IPS-18a (cell line): Measurements from ENCODE around the gene PDIA2.

Source experiments
- H3K27ac ChIP-seq: one replicate; pipeline ENCODE4 v1.5.1; 2013; ENCODE audit warnings: low read length
- H3K27me3 ChIP-seq: one replicate; pipeline ENCODE4 v1.6.1; 2013; ENCODE audit warnings: mild to moderate bottlenecking, low read length; ENCODE audit not compliant: control insufficient read depth, insufficient read depth
- H3K36me3 ChIP-seq: one replicate; pipeline ENCODE4 v1.6.1; 2013; ENCODE audit warnings: low read depth, low read length; ENCODE audit not compliant: control insufficient read depth
- H3K4me1 ChIP-seq: one replicate; pipeline ENCODE4 v1.6.1; 2013; ENCODE audit warnings: low read depth, low read length; ENCODE audit not compliant: control insufficient read depth
- H3K4me3 ChIP-seq: one replicate; pipeline ENCODE4 v1.5.1; 2013; ENCODE audit warnings: low read length
- H3K9ac ChIP-seq: one replicate; pipeline ENCODE4 v1.6.1; 2013; ENCODE audit warnings: mild to moderate bottlenecking, low read length, moderate library complexity
- H3K9me3 ChIP-seq: one replicate; pipeline ENCODE4 v1.6.1; 2013; ENCODE audit warnings: low read depth, low read length; ENCODE audit not compliant: control insufficient read depth

Gene PDIA2, protein sequence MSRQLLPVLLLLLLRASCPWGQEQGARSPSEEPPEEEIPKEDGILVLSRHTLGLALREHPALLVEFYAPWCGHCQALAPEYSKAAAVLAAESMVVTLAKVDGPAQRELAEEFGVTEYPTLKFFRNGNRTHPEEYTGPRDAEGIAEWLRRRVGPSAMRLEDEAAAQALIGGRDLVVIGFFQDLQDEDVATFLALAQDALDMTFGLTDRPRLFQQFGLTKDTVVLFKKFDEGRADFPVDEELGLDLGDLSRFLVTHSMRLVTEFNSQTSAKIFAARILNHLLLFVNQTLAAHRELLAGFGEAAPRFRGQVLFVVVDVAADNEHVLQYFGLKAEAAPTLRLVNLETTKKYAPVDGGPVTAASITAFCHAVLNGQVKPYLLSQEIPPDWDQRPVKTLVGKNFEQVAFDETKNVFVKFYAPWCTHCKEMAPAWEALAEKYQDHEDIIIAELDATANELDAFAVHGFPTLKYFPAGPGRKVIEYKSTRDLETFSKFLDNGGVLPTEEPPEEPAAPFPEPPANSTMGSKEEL

DNA sequence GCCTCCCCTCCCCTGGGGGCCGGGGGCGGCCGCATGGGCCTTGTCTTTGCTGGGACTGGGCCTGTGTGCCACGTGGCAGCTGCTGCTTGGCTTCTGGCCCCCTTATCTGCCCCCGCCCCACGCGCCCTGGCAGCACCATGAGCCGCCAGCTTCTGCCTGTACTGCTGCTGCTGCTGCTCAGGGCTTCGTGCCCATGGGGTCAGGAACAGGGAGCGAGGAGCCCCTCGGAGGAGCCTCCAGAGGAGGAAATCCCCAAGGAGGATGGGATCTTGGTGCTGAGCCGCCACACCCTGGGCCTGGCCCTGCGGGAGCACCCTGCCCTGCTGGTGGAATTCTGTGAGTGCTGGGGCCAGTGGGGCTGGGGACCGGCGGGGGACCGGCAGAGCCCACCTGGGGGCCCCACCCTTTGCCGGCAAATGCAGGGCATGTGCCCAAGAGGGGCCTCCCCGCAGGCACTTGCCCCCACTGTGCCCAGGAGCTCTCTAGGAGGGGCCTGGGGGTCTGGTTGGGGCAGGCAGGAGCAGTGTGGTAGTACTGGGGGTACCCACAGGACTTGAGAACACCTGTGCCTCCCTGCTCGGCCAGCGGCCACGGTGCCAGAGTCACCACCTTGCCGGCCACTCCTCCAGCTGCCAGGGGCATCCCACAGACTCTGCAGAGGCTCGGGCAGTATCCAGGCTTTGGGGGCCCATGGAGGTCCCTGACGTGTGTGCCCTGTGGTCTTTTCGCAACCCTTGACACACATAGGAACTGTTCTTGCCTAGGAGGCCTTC lies at the start of gene PDIA2:
Gene PDIA2, plus strand, starts transcription at position 132 of the 773 bp plus-strand sequence. Its CDS starts 6 bp downstream, at position 138.
- Histone ChIP-seq H3K36me3 (peaks cover 6% of the 10 kb centered on the region), H3K4me3 (no peak within 1 kb of the TSS)

DNA sequence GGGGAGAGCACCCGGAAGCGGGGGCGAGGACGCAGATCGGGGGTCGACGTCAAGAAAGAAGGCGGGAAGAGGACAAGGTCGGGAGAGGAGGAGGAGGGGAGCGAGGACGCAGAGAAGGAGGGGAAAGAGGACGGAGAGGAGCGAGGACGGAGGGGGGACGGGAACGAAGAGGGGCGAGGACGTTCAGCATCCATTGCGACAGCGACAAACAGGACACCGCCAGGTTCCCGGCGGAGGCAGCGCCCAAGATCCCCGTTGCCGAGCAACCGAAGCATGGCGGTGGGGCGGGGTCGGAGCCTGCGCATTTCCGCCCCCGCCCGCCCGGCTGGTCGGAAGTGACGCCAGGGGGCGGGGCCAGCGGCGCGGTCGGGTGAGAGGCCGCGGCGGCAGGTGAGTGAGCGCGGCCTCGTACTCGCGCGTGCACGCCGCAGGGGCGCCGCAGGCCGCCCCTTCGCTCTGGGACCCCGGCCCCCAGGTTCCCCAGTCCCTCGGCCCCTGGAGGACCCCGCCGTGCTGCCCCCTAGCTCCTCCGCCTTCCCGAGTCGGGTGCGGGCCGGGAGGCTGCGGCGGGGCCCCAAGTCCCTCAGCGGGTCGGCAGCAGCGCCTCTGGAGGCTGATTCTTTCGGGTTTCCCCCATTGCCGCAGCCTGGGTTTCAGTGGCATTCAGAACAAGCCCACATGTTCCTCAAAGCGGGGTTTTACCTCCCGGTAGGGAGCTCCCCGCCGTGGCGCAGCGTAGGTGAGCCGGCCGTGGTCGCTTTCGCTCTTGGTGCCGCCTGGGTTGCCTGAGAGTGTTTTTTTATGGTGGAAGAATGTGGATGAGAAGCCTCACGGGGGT lies 48.3 kb upstream of the PDIA2 start, which contains the start of gene FAM234A:
Gene FAM234A, plus strand, starts transcription at position 354 of the 838 bp plus-strand sequence. CDS start 19,593 bp downstream, outside the sequence.
- no peaks in the 10 kb centered on the region for H3K9me3 ChIP-seq
- H3K9ac ChIP-seq = peak within 1 kb of the TSS; percentile 89
- H3K36me3 ChIP-seq = no peaks in the 10 kb centered on the region
- peaks cover 3% of the 10 kb centered on the region for H3K4me1 ChIP-seq
- H3K4me3 ChIP-seq = peak within 1 kb of the TSS; percentile 85
- H3K27ac ChIP-seq = peak within 1 kb of the TSS; percentile 64
- H3K27me3 ChIP-seq = no peaks in the 10 kb centered on the region

More for the DNA sequence above, at the start of gene PDIA2:
- Histone ChIP-seq H3K27me3 (peaks cover 34% of the 10 kb centered on the region), H3K4me1 (no peaks in the 10 kb centered on the region), H3K9ac (no peak within 1 kb of the TSS), H3K9me3 (no peaks in the 10 kb centered on the region), H3K27ac (no peak within 1 kb of the TSS)

DNA sequence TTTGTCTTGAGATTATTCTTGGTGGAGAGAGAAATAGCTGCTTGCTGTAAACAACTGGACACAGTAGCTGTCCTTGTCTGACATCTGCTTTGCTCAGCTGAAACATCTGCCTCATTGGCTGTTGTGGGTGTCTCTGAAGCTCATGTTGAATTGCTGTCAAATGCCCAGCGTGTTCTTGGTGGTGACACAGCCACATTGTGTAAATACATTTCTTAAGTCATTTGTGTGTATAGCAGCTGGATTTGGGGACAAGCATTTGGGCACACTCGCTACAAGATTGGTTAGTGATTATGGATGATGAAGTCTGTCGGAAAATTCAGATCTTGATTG lies 43.1 kb upstream of the PDIA2 start:
- Histone ChIP-seq H3K27me3 (no peaks in the 10 kb centered on the region), H3K4me3 (no peak overlapping the region), H3K9ac (no peak overlapping the region), H3K4me1 (no peaks in the 10 kb centered on the region), H3K9me3 (no peaks in the 10 kb centered on the region), H3K36me3 (no peaks in the 10 kb centered on the region), H3K27ac (no peak overlapping the region)

DNA sequence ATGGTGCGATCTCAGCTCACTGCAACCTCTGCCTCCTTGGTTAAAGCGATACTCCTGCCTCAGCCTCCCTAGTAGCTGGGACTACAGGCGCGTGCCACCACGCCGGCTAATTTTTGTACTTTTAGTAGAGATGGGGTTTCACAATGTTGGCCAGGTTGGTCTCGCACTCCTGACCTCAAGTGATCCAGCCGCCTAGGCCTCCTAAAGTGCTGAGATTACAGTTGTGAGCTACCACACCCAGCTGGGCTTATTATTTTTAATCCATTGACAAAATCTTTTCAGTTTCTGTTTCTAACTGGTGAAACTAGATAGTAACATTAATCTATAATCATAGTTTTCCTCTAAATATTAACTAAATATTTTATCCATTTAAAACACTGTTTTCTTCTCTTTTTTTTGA lies 42.4 kb upstream of the PDIA2 start:
- H3K9ac ChIP-seq = no peak overlapping the region

DNA sequence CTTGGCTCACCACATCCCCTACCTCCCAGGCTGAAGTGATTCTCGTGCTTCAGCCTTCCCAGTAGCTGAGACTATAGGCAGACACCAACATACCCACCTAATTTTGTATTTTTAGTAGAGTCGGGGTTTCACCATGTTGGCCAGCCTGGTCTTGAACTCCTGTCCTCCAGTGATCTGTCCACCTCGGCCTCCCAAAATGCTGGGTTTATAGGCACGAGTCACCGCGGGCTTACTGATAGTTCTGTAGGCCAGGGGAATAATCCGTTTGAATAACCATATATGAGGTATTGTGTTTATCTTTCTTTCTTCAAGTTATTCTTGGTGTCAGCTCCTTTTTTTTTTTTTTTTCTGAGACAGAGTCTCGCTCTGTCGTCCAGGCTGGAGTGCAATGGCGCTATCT lies 40.7 kb upstream of the PDIA2 start:
- Histone ChIP-seq H3K36me3 (no peaks in the 10 kb centered on the region), H3K27me3 (no peaks in the 10 kb centered on the region), H3K27ac (no peak overlapping the region), H3K9me3 (no peaks in the 10 kb centered on the region), H3K9ac (no peak overlapping the region), H3K4me1 (no peaks in the 10 kb centered on the region), H3K4me3 (no peak overlapping the region)

More for the DNA sequence above, 42.4 kb upstream of the PDIA2 start:
- Histone ChIP-seq H3K27ac (no peak overlapping the region), H3K9me3 (no peaks in the 10 kb centered on the region), H3K4me3 (no peak overlapping the region), H3K36me3 (no peaks in the 10 kb centered on the region), H3K4me1 (no peaks in the 10 kb centered on the region), H3K27me3 (no peaks in the 10 kb centered on the region)

DNA sequence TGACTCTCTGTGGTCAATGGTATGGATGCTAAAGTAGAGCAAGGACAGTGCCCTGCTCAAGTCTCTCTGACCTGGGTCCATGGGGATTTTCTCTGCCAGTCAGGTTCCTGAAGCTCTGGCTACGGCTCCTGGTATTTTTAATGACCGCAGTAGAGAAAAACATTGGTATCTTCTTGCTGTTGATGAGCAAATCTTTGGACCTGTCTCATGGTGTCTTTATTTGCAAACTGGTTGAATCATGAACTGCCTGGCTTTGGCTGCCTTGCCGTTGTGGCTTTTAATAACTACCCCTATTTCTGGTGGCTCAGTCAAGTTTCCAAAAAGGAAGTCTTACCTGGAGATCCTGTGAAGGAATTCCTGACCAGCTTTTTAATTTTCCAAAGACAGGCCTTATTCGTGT lies 39.6 kb upstream of the PDIA2 start:
- Histone ChIP-seq H3K9ac (no peak overlapping the region), H3K27ac (no peak overlapping the region), H3K4me1 (no peaks in the 10 kb centered on the region), H3K27me3 (no peaks in the 10 kb centered on the region), H3K9me3 (no peaks in the 10 kb centered on the region), H3K36me3 (no peaks in the 10 kb centered on the region), H3K4me3 (no peak overlapping the region)

DNA sequence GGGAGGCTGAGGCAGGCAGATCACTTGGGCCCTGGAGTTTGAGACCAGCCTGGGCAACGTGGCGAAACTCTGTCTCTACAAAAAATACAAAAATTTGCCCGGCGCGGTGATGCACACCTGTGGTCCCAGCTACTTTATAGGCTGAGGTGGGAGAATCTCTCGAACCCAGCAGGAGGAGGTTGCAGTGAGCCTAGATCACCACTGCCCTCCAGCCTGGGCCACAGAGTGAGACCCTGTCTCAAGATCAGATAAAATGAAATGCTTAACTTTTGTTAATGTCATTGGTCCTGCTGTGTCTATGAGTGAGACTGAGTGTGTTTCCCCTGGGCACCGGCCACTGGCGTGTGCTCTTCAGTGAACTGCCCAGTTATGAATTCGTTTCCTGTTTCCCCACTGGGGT lies 37.9 kb upstream of the PDIA2 start:
- no peaks in the 10 kb centered on the region for H3K9me3 ChIP-seq
- H3K9ac ChIP-seq = no peak overlapping the region
- no peaks in the 10 kb centered on the region for H3K36me3 ChIP-seq
- H3K27me3 ChIP-seq = no peaks in the 10 kb centered on the region
- H3K4me3 ChIP-seq = no peak overlapping the region
- no peak overlapping the region for H3K27ac ChIP-seq
- H3K4me1 ChIP-seq = no peaks in the 10 kb centered on the region

DNA sequence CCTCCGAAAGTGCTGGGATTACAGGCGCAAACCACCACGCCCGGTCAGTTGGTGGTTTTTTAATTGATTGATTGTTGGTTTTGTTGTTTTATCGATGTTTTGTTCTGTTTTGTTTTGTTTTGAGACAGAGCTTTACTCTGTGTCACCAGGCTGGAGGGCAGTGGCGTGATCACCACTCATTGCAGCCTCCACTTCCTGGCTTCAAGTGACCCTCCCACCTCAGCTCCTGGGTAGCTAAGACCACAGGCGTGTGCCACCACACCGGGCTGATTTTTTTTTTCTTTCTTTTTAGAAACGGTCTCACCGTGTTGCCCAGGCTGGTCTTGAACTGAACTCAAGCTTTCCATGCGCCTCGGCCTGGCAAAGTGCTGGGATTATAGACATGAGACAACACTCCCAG lies 35.9 kb upstream of the PDIA2 start:
- Histone ChIP-seq H3K9me3 (no peaks in the 10 kb centered on the region), H3K9ac (no peak overlapping the region), H3K27ac (no peak overlapping the region), H3K36me3 (no peaks in the 10 kb centered on the region), H3K4me1 (no peaks in the 10 kb centered on the region), H3K4me3 (no peak overlapping the region), H3K27me3 (no peaks in the 10 kb centered on the region)

DNA sequence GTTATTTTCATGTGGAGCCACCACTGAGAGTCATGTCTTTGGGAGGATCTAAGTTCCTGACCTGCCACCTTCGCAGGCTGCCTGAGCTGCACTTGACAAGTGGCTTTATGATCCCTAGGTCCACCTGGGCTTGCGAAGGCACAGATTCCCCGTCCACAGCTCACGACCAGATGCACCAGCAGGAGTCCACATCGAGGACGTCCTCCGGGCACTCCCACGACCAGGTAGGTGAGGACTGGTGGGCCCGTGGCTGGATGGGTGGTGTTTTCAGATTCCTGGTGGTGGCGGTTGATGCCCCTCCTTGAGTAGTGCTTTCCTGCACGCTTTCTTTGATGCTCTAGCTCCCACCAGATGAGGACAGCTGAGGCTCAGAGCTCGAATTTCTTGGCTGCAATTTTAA lies 33.5 kb upstream of the PDIA2 start:
- no peak overlapping the region for H3K27ac ChIP-seq
- H3K27me3 ChIP-seq = no peaks in the 10 kb centered on the region
- no peaks in the 10 kb centered on the region for H3K4me1 ChIP-seq
- H3K36me3 ChIP-seq = peaks cover 7% of the 10 kb centered on the region
- H3K9ac ChIP-seq = no peak overlapping the region
- H3K4me3 ChIP-seq = no peak overlapping the region
- no peaks in the 10 kb centered on the region for H3K9me3 ChIP-seq

DNA sequence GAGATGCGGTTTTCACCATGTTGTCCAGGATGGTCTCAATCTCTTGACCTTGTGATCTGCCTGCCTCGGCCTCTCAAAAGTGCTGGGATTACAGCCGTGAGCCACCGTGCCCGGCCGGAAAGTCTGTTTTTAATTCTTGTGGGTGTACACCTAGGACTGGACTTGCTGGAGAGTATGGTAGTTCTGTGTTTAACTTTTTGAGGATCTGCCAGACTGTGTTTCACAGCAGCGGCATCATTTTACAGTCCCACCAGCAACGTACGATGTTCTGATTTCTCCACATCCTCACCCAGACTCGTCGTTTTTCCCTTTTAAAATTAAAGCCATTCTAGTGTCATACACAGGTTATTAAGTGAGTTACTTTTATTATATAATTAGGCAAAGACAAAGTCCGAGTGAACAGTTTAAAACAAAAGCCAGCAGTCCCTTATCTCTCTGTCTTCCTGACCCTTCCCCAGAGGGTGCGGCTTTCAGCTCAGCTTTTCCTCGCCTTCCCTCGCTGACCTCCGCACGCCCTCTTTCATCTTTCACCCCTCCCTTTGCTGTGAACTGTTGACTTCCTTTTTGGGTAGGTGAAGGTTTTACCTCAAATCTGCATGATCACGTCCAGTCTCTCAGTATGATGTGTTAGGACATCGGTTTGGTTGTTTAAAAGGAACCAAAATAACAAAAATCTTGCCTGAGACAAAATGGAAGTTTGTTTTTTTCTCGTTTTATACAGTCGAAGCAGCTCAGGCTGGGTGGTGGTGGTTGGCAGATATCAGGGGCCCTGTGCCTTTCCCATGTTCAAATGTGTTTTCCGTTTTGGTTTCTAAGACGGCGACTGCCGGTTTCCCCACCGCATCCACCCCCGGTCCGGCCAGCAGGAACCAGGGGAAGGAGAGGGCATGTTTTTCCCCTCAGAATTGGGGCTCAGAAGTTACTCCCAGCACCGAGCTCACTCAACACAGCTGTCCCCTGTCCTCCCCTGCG lies 30.3 kb upstream of the PDIA2 start:
- Histone ChIP-seq H3K4me1 (no peaks in the 10 kb centered on the region), H3K4me3 (no peak overlapping the region), H3K27me3 (no peaks in the 10 kb centered on the region), H3K9me3 (no peaks in the 10 kb centered on the region), H3K9ac (no peak overlapping the region), H3K36me3 (peaks cover 22% of the 10 kb centered on the region), H3K27ac (no peak overlapping the region)
